CD4-positive, alpha-beta T cell (primary cell): ENCODE results near the gene PRR5L. TPM values are rescaled to one million over a fixed set of nuclear protein-coding genes. Genes with fewer than 3 reads are reported as not detected.

Experiments used
- ATAC-seq: fragments of 200-7000 bp; cut with Tn5 transposase; one replicate; pipeline ENCODE4 v1.10.0; 2022; ENCODE audit warnings: mild to moderate bottlenecking; ENCODE audit not compliant: poor library complexity
- CTCF ChIA-PET: fragments of 350-600 bp; sonication (Branson Sonifier 250); formaldehyde crosslinking; loops from one replicate; lab custom pipeline; 2021; ENCODE audit warnings: antibody characterized with exemption, inconsistent platforms; lab: Charles Lee
- POLR2A ChIA-PET: fragments of 350-600 bp; sonication (Branson Sonifier 250); formaldehyde crosslinking; loops from one replicate; lab custom pipeline; 2021; ENCODE audit warnings: antibody characterized with exemption, inconsistent platforms; lab: Charles Lee
- DNase-seq, 14 experiments: peaks; one replicate each; pipeline ENCODE4 v3.0.0-alpha.2; 2013 to 2020; ENCODE audit warnings: mixed read lengths in 2 of 14
- H3K27ac ChIP-seq, 2 donors: one replicate each; pipeline versions ENCODE4 v1.5.1 to v1.7.0; 2013; ENCODE audit warnings: low read length in 2 of 2, low read depth in 1 of 2, mild to moderate bottlenecking in 1 of 2
- H3K27me3 ChIP-seq, 2 experiments: 1 replicate in 1 of 2; 2 replicates in 1 of 2; pipeline versions ENCODE4 v1.6.1 to v1.7.0; 2013; ENCODE audit warnings: low read length in 2 of 2, control low read depth in 1 of 2, mild to moderate bottlenecking in 1 of 2, moderate library complexity in 1 of 2; ENCODE audit not compliant: insufficient read depth in 2 of 2, control insufficient read depth in 1 of 2
- H3K36me3 ChIP-seq: one replicate; pipeline ENCODE4 v1.6.1; 2013; ENCODE audit warnings: low read length, control low read depth; ENCODE audit not compliant: insufficient read depth
- H3K4me1 ChIP-seq: one replicate; pipeline ENCODE4 v1.6.1; 2013; ENCODE audit warnings: low read length, control low read depth; ENCODE audit not compliant: insufficient read depth
- H3K4me3 ChIP-seq: one replicate; pipeline ENCODE4 v1.5.1; 2013; ENCODE audit warnings: mild to moderate bottlenecking, low read length, moderate library complexity
- H3K9me3 ChIP-seq, 2 experiments: 1 replicate in 1 of 2; 2 replicates in 1 of 2; pipeline versions ENCODE4 v1.6.1 to v1.7.0; 2013; ENCODE audit warnings: low read length in 2 of 2, mild to moderate bottlenecking in 2 of 2, control low read depth in 1 of 2, moderate library complexity in 1 of 2; ENCODE audit not compliant: control insufficient read depth in 1 of 2, insufficient read depth in 1 of 2
- H3K27ac Mint-ChIP-seq: one replicate; pipeline ENCODE4 v1.8.0; 2020; ENCODE audit warnings: mixed read lengths
- H3K27me3 Mint-ChIP-seq: one replicate; pipeline ENCODE4 v1.8.0; 2021; ENCODE audit warnings: mixed read lengths
- H3K36me3 Mint-ChIP-seq: one replicate; pipeline ENCODE4 v1.8.0; 2021; ENCODE audit warnings: low read depth, mixed read lengths
- H3K4me1 Mint-ChIP-seq: one replicate; pipeline ENCODE4 v1.8.0; 2021; ENCODE audit warnings: low read depth, mixed read lengths
- H3K4me3 Mint-ChIP-seq: one replicate; pipeline ENCODE4 v1.8.0; 2020; ENCODE audit warnings: mild to moderate bottlenecking, mixed read lengths
- H3K9me3 Mint-ChIP-seq: one replicate; pipeline ENCODE4 v1.8.0; 2020; ENCODE audit warnings: mixed read lengths
- intact Hi-C, 2 experiments: fragments of 100-400 bp; cut with DNase I in 1 of 2; cut with micrococcal nuclease in 1 of 2; formaldehyde crosslinking; loops; one replicate each; pipeline versions ENCODE4 v1.15.1 to v1.9.0; 2023 to 2025; cut with DNase I, micrococcal nuclease
- total RNA-seq, 174 experiments: library from RNA in 2 of 174; stranded (reverse) in 2 of 174; gene quantifications; one replicate each; pipeline ENCODE4 v1.2.3 and lab custom pipeline; 2021 to 2026
- TF ChIP-seq, protein P1 (sequence below): fragments of 200-600 bp; IDR thresholded peaks from one replicate; pipeline ENCODE4 v1.8.0; 2022; ENCODE audit warnings: antibody characterized with exemption, mild to moderate bottlenecking

The PRR5L gene
- total RNA-seq, 2 experiments from 2014 or later = 5.4 to 7.6 TPM

DNA sequence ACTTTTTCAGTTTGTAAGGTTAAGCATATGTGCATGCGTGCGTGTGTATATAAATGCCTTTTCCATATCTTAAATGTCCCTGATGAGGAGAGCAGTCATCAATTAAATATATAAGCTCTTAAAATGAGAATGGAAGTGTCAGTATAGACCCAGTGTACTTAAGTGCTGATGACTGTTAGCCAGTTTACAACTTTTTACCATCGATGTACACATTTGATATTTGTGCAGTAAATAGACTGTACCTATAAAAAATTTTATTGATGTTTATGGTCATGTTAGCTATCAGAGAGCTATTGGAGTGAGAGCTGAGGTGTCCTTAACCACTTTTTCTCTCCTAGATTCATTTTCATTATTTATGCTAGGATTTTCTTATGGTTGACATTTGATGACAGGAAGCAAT, 168.6 kb downstream of the PRR5L start:
- no peaks in the 10 kb centered on the region for H3K4me1 Mint-ChIP-seq
- no peaks in the 10 kb centered on the region for H3K27me3 Mint-ChIP-seq
- peaks cover 3% of the 10 kb centered on the region for H3K4me1 ChIP-seq
- H3K27ac Mint-ChIP-seq = no peak overlapping the region
- ATAC-seq (no peak), DNase-seq (no peak)
- no peak overlapping the region for H3K4me3 ChIP-seq
- ChIA-PET POLR2A (interaction anchor here (1.1 kb wide), 1 partner anchor 12 kb away, joined by 3 read pairs; no protein-coding TSS in a partner anchor), CTCF (no interaction called here)
- TF ChIP-seq, protein P1, sequence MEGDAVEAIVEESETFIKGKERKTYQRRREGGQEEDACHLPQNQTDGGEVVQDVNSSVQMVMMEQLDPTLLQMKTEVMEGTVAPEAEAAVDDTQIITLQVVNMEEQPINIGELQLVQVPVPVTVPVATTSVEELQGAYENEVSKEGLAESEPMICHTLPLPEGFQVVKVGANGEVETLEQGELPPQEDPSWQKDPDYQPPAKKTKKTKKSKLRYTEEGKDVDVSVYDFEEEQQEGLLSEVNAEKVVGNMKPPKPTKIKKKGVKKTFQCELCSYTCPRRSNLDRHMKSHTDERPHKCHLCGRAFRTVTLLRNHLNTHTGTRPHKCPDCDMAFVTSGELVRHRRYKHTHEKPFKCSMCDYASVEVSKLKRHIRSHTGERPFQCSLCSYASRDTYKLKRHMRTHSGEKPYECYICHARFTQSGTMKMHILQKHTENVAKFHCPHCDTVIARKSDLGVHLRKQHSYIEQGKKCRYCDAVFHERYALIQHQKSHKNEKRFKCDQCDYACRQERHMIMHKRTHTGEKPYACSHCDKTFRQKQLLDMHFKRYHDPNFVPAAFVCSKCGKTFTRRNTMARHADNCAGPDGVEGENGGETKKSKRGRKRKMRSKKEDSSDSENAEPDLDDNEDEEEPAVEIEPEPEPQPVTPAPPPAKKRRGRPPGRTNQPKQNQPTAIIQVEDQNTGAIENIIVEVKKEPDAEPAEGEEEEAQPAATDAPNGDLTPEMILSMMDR = no peak
- intact Hi-C loops = no loop called here
- H3K36me3 ChIP-seq = no peaks in the 10 kb centered on the region
- no peaks in the 10 kb centered on the region for H3K9me3 ChIP-seq
- H3K36me3 Mint-ChIP-seq = no peaks in the 10 kb centered on the region
- no peaks in the 10 kb centered on the region for H3K27me3 ChIP-seq
- H3K9me3 Mint-ChIP-seq = no peaks in the 10 kb centered on the region
- no peak overlapping the region for H3K4me3 Mint-ChIP-seq
- no peak overlapping the region for H3K27ac ChIP-seq

DNA sequence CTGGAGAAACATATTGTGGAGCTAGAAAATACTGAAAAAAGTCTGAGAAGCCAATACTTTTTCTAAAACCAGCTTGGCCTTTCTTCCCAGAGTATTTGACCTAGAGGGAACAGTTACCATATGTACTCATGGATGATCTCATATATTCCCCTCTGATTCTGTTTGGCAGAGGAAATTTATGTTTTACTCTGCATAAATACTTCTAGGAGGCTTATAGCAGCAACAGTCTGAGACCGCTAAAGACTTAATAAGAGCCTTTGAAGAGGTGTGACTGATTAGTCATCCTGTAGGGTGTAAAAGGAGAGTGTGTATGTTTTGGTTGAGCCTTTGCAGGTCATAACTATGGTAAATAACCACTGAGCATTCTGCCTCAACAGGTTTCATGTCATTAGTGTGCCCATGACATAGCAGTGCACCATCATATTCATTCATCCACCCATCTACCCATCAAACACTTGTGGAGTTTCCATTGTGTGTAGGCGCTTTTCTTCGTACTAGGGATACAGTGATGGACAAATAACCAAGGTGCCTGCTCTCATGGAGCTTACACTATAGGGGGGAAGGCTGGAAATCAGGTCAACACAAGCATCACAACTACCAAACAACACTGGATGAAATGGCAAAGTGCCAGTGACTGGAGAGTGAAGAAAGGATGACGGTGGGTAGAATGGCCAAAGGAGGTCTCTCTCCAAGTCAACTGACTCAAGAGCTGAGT, 169.5 kb downstream of the PRR5L start:
- intact Hi-C loops = no loop called here
- POLR2A ChIA-PET = no interaction called here
- no peak overlapping the region for H3K4me3 Mint-ChIP-seq
- H3K27ac Mint-ChIP-seq = no peak overlapping the region
- H3K36me3 Mint-ChIP-seq = no peaks in the 10 kb centered on the region
- H3K27ac ChIP-seq = no peak overlapping the region
- DNase-seq (no peak), ATAC-seq (no peak)
- TF ChIP-seq, protein P1 = no peak
- H3K9me3 ChIP-seq = no peaks in the 10 kb centered on the region
- no peaks in the 10 kb centered on the region for H3K36me3 ChIP-seq
- no peaks in the 10 kb centered on the region for H3K9me3 Mint-ChIP-seq
- H3K27me3 Mint-ChIP-seq = no peaks in the 10 kb centered on the region
- CTCF ChIA-PET = no interaction called here
- no peaks in the 10 kb centered on the region for H3K4me1 ChIP-seq
- H3K4me3 ChIP-seq = no peak overlapping the region
- no peaks in the 10 kb centered on the region for H3K4me1 Mint-ChIP-seq
- H3K27me3 ChIP-seq = no peaks in the 10 kb centered on the region

GRCh38 chr11:36467012-36467411, 170.9 kb downstream of the PRR5L start:
- Mint-ChIP-seq H3K27ac (no peak overlapping the region), H3K27me3 (no peaks in the 10 kb centered on the region), H3K4me3 (no peak overlapping the region), H3K36me3 (no peaks in the 10 kb centered on the region), H3K9me3 (no peaks in the 10 kb centered on the region), H3K4me1 (no peaks in the 10 kb centered on the region)
- Histone ChIP-seq H3K27me3 (no peaks in the 10 kb centered on the region), H3K36me3 (no peaks in the 10 kb centered on the region), H3K4me1 (no peaks in the 10 kb centered on the region), H3K27ac (no peak overlapping the region), H3K4me3 (no peak overlapping the region), H3K9me3 (no peaks in the 10 kb centered on the region)
- POLR2A ChIA-PET = interaction anchor here (1.6 kb wide), 1 partner anchor 13 kb away, joined by 3 read pairs; no protein-coding TSS in a partner anchor
- TF ChIP-seq, protein P1 = no peak
- CTCF ChIA-PET = interaction anchor here (1.1 kb wide), 1 partner anchor 26 kb away, joined by 3 read pairs; no protein-coding TSS in a partner anchor
- no peak for ATAC-seq
- intact Hi-C loops = no loop called here
- DNase-seq = no peak
